IMR-90 (cell line): ENCODE results near the gene MRPL50. TPM values are rescaled to one million over a fixed set of nuclear protein-coding genes. Genes with fewer than 3 reads are reported as not detected.

Source experiments
- ATAC-seq: fragments of 200-7000 bp; cut with Tn5 transposase; 2 replicates; pipeline ENCODE4 v1.9.1; 2020; ENCODE audit warnings: low read depth, mild to moderate bottlenecking, moderate library complexity
- BruUV-seq: library from RNA; stranded (reverse); fragments of 400-500 nt; replicated peaks from 2 replicates; lab custom pipeline; 2021; lab: Mats Ljungman, UMichigan
- CTCF ChIA-PET: fragments of 300-600 bp; formaldehyde crosslinking; extraction: SDS; loops from one replicate; lab custom pipeline; 2021; ENCODE audit warnings: antibody characterized with exemption; lab: Yijun Ruan, JAX
- POLR2A ChIA-PET: fragments of 300-600 bp; sonication (Branson Sonifier 250); formaldehyde crosslinking; loops from one replicate; lab custom pipeline; 2022; ENCODE audit warnings: antibody characterized with exemption; ENCODE audit not compliant: unreplicated experiment; lab: Charles Lee
- DNase-seq: peaks from one replicate; pipeline ENCODE4 v3.0.0; 2013
- H2AFZ ChIP-seq: replicated peaks from 2 replicates; pipeline ENCODE3; 2013; ENCODE audit warnings: low read length, mild to moderate bottlenecking; ENCODE audit not compliant: poor library complexity
- H2AK5ac ChIP-seq: 2 replicates; pipeline ENCODE4 v1.6.1; 2013; ENCODE audit warnings: low read depth, low read length, inconsistent platforms
- H2AK9ac ChIP-seq: replicated peaks from 2 replicates; pipeline ENCODE3; 2013; ENCODE audit warnings: mild to moderate bottlenecking, low read depth, low read length, moderate library complexity; ENCODE audit not compliant: poor library complexity
- H2BK120ac ChIP-seq: 2 replicates; pipeline ENCODE4 v1.6.1; 2013; ENCODE audit warnings: low read depth, low read length, inconsistent platforms
- H2BK15ac ChIP-seq: 3 replicates; pipeline ENCODE4 v1.6.1; 2013; ENCODE audit warnings: low read depth, low read length, inconsistent platforms
- H2BK20ac ChIP-seq: 2 replicates; pipeline ENCODE4 v1.6.1; 2013; ENCODE audit warnings: low read depth, mild to moderate bottlenecking, inconsistent platforms, low read length, moderate library complexity
- H2BK5ac ChIP-seq: 2 replicates; pipeline ENCODE4 v1.6.1; 2013; ENCODE audit warnings: mild to moderate bottlenecking, low read depth, low read length, inconsistent platforms; ENCODE audit not compliant: poor library complexity, severe bottlenecking
- H3K14ac ChIP-seq: replicated peaks from 2 replicates; pipeline ENCODE4 v1.6.1; 2013; ENCODE audit warnings: low read depth, low read length, inconsistent platforms
- H3K18ac ChIP-seq: 2 replicates; pipeline ENCODE4 v1.6.1; 2013; ENCODE audit warnings: low read depth, low read length, control low read depth
- H3K23ac ChIP-seq: 2 replicates; pipeline ENCODE4 v1.6.1; 2013; ENCODE audit warnings: low read depth, low read length, inconsistent platforms
- H3K27ac ChIP-seq: 2 replicates; pipeline ENCODE4 v1.5.1; 2013; ENCODE audit warnings: mild to moderate bottlenecking, control low read depth, low read length; ENCODE audit not compliant: insufficient read depth
- H3K27me3 ChIP-seq: 2 replicates; pipeline ENCODE4 v1.6.1; 2013; ENCODE audit warnings: low read length; ENCODE audit not compliant: control insufficient read depth, insufficient read depth
- H3K36me3 ChIP-seq: 2 replicates; pipeline ENCODE4 v1.6.1; 2013; ENCODE audit warnings: low read length, mixed read lengths; ENCODE audit not compliant: control insufficient read depth, insufficient read depth
- H3K4ac ChIP-seq: 2 replicates; pipeline ENCODE4 v1.6.1; 2013; ENCODE audit warnings: low read depth, low read length, inconsistent platforms
- H3K4me1 ChIP-seq: 2 replicates; pipeline ENCODE4 v1.6.1; 2013; ENCODE audit warnings: low read length, mixed read lengths; ENCODE audit not compliant: control insufficient read depth, insufficient read depth
- H3K4me2 ChIP-seq: 2 replicates; pipeline ENCODE4 v1.6.1; 2013; ENCODE audit warnings: low read depth, mild to moderate bottlenecking, control low read depth, low read length, moderate library complexity
- H3K4me3 ChIP-seq: 2 replicates; pipeline ENCODE4 v1.5.1; 2013; ENCODE audit warnings: low read depth, mild to moderate bottlenecking, control low read depth, low read length, moderate library complexity; ENCODE audit not compliant: insufficient read depth
- H3K56ac ChIP-seq: 2 replicates; pipeline ENCODE4 v1.6.1; 2013; ENCODE audit warnings: low read length, inconsistent platforms; ENCODE audit not compliant: insufficient read depth; ENCODE audit errors: extremely low read depth
- H3K79me1 ChIP-seq, 2 experiments: 2 replicates each; pipeline ENCODE4 v1.6.1; 2013; ENCODE audit warnings: low read length in 2 of 2, inconsistent platforms in 1 of 2, low read depth in 1 of 2
- H3K9ac ChIP-seq: 2 replicates; pipeline ENCODE4 v1.6.1; 2013; ENCODE audit warnings: low read depth, low read length, control low read depth
- H3K9me1 ChIP-seq: 2 replicates; pipeline ENCODE4 v1.6.1; 2013; ENCODE audit warnings: low read length, inconsistent platforms; ENCODE audit not compliant: insufficient read depth
- H3K9me3 ChIP-seq: 2 replicates; pipeline ENCODE4 v1.6.1; 2013; ENCODE audit warnings: low read length; ENCODE audit not compliant: control insufficient read depth, insufficient read depth
- H4K20me1 ChIP-seq: 2 replicates; pipeline ENCODE4 v1.6.1; 2013; ENCODE audit warnings: low read length, inconsistent platforms; ENCODE audit not compliant: insufficient read depth
- H4K5ac ChIP-seq: 2 replicates; pipeline ENCODE4 v1.6.1; 2013; ENCODE audit warnings: mild to moderate bottlenecking, low read depth, low read length, control low read depth
- H4K8ac ChIP-seq, 2 experiments: 2 replicates each; pipeline ENCODE4 v1.6.1; 2013; ENCODE audit warnings: low read depth in 2 of 2, low read length in 2 of 2, control low read depth in 1 of 2, inconsistent platforms in 1 of 2
- H4K91ac ChIP-seq: 2 replicates; pipeline ENCODE4 v1.6.1; 2013; ENCODE audit warnings: low read depth, low read length, inconsistent platforms; ENCODE audit not compliant: insufficient read depth
- BHLHE40 ChIP-seq: fragments of 150-350 bp; IDR thresholded peaks from 2 replicates; pipeline ENCODE4 v1.6.1; 2016; ENCODE audit warnings: mild to moderate bottlenecking, low read depth, low read length
- CEBPB ChIP-seq: IDR thresholded peaks from 2 replicates; pipeline ENCODE4 v1.6.1; 2012; ENCODE audit warnings: low read depth, low read length, improper control_type of control experiment
- CTCF ChIP-seq: conservative IDR thresholded peaks from 2 replicates; pipeline ENCODE4 v1.5.1; 2012; ENCODE audit warnings: mild to moderate bottlenecking, low read depth, low read length, improper control_type of control experiment
- MAFK ChIP-seq: IDR thresholded peaks from 2 replicates; pipeline ENCODE4 v1.6.1; 2012; ENCODE audit warnings: low read depth, low read length, improper control_type of control experiment
- MAZ ChIP-seq: IDR thresholded peaks from 2 replicates; pipeline ENCODE4 v1.6.1; 2012; ENCODE audit warnings: low read depth, mild to moderate bottlenecking, low read length, improper control_type of control experiment, moderate library complexity, borderline replicate concordance
- RAD21 ChIP-seq: IDR thresholded peaks from 2 replicates; pipeline ENCODE4 v1.6.1; 2012; ENCODE audit warnings: low read length, improper control_type of control experiment
- RFX5 ChIP-seq: IDR thresholded peaks from 2 replicates; pipeline ENCODE4 v1.8.0; 2012; ENCODE audit warnings: low read depth, mild to moderate bottlenecking, low read length, moderate library complexity
- SMC3 ChIP-seq: fragments of 150-350 bp; IDR thresholded peaks from 2 replicates; pipeline ENCODE4 v1.6.1; 2016; ENCODE audit warnings: low read depth, mild to moderate bottlenecking, antibody characterized with exemption, low read length, moderate library complexity
- USF2 ChIP-seq: fragments of 150-350 bp; IDR thresholded peaks from 2 replicates; pipeline ENCODE4 v1.6.1; 2017; ENCODE audit warnings: mild to moderate bottlenecking, antibody characterized with exemption, low read length, low read depth
- WGBS, 2 experiments: methylation state at CpG; one replicate each; pipeline versions ENCODE4 v1.1.5 to v1.1.7; 2013; ENCODE audit warnings: missing lambda C conversion rate in 2 of 2; ENCODE audit not compliant: insufficient read length in 1 of 2; ENCODE audit errors: extremely low coverage in 2 of 2; 5-methylcytosine and 5-hydroxymethylcytosine counted together
- dilution Hi-C: fragments of 300-500 bp; cut with HindIII; formaldehyde crosslinking; loops from one replicate; pipeline ENCODE4 v1.14.3; 2018; ENCODE audit warnings: low sequenced_read_pairs; ENCODE audit not compliant: unreplicated experiment
- in situ Hi-C: fragments of 300-500 bp; cut with MboI; formaldehyde crosslinking; loops from 3 replicates; pipeline ENCODE4 v1.14.3; 2019; ENCODE audit warnings: low sequenced_read_pairs, inconsistent platforms, mixed read lengths
- intact Hi-C: fragments of 100-400 bp; cut with micrococcal nuclease; formaldehyde crosslinking; loops from 2 replicates; pipeline ENCODE4 v1.10.0; 2022
- polyA plus RNA-seq, 3 experiments: library from polyadenylated mRNA; depleted of rRNA; stranded (reverse); fragments of >200 nt; gene quantifications; 2 replicates each; pipeline ENCODE4 v1.2.3, GENCODE V29; 2012; ENCODE audit warnings: low replicate concordance in 1 of 3
- total RNA-seq: library from RNA; depleted of rRNA; stranded (reverse); fragments of >200 nt; gene quantifications from 2 replicates; pipeline ENCODE4 v1.2.3, GENCODE V29; 2012

Gene MRPL50
- total and polyA plus RNA-seq, 2 of the 4 experiments (the other 2 are of a cell fraction): 7.5 to 8.6 TPM

DNA sequence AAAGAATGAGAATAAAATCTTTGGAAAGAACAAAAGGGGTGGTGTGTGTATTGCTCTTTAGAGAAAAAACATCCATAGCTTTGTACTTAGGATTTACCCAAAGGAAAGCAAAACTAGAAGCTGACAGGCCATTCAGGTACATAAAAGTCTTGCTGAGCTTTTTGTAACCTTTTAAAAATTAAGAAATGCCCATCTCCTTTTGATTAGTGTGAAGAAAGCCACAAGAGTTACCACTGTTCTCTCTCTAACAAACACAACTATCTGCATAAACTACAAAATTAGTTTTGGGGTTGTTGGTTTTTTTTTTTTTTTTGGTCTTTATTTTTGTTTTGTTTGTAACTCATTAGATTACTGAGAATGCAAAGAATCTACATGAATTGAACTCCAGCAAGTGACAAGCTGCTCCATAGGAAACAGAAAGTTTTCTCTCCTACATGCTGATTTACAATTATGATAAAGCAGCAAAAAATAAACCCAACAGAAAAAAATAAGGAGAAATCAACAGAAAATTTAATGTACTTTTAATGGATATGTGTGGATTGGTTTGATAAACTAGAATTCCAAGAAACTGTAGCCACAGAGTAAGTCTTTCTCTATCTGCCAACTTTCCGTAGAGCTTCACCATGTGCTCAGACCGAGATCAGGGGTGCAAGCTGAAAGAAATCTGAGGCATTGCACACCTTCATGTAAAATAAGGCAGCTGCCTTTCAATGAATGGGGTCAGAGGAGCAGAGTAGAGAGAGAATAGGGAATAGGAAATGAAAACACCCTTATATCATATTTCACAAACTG lies 25.9 kb downstream of the MRPL50 start:
- Histone ChIP-seq H4K5ac (no peak overlapping the region), H2BK5ac (no peak overlapping the region), H3K9me3 (no peaks in the 10 kb centered on the region), H2BK120ac (no peak overlapping the region), H2BK15ac (no peak overlapping the region), H3K56ac (no peak overlapping the region), H2BK20ac (no peak overlapping the region), H2AK5ac (no peak overlapping the region), H3K4ac (no peak overlapping the region), H3K4me2 (no peak overlapping the region), H3K9ac (no peak overlapping the region), H3K9me1 (no peaks in the 10 kb centered on the region), H3K79me1 (no peaks in the 10 kb centered on the region), H4K91ac (no peak overlapping the region), H3K23ac (no peak overlapping the region), H3K4me3 (no peak overlapping the region), H3K27me3 (no peaks in the 10 kb centered on the region), H3K18ac (no peak overlapping the region), H3K14ac (no peak overlapping the region), H2AK9ac (no peak overlapping the region), H3K27ac (no peak overlapping the region), H4K8ac (no peak overlapping the region), H4K20me1 (no peaks in the 10 kb centered on the region), H3K36me3 (no peaks in the 10 kb centered on the region), H3K4me1 (0 out of 2 replicates have a peak, but pooled peaks cover 2% of the 10 kb centered on the region), H2AFZ (no peak overlapping the region)
- in situ Hi-C loops (no loop called here), dilution Hi-C loops (no loop called here), intact Hi-C loops (no loop called here)
- POLR2A ChIA-PET: no interaction called here
- no TSS peak for BruUV-seq
- no CpG with 5 or more reads among the region's 2 CpGs for WGBS, 2 experiments
- no peak for TF ChIP-seq MAFK
- TF ChIP-seq MAZ: no peak
- TF ChIP-seq RFX5: no peak
- TF ChIP-seq RAD21: no peak
- TF ChIP-seq USF2: no peak
- no peak for TF ChIP-seq SMC3
- no peak for TF ChIP-seq CTCF
- no peak for TF ChIP-seq CEBPB
- no peak for TF ChIP-seq BHLHE40
- ATAC-seq (no peak), DNase-seq (no peak)
- CTCF ChIA-PET: no interaction called here
